Kidney epithelial cell (primary cell): ENCODE data around the gene QPCT. TPM values are rescaled to one million over a fixed set of nuclear protein-coding genes. Genes with fewer than 3 reads are reported as not detected.

ENCODE experiments used
- DNase-seq: peaks from one replicate; pipeline ENCODE4 v3.0.0-alpha.2; 2010; ENCODE audit warnings: low read depth
- H3K27me3 ChIP-seq: 2 replicates; pipeline ENCODE4 v1.6.0; 2011; ENCODE audit warnings: low read length; ENCODE audit not compliant: control insufficient read depth, insufficient read depth
- H3K36me3 ChIP-seq: 2 replicates; pipeline ENCODE4 v1.5.1; 2011; ENCODE audit warnings: low read length; ENCODE audit not compliant: control insufficient read depth, insufficient read depth
- H3K4me3 ChIP-seq: 2 replicates; pipeline ENCODE4 v1.5.1; 2011; ENCODE audit warnings: low read depth, mild to moderate bottlenecking, control low read depth, low read length
- CTCF ChIP-seq: IDR thresholded peaks from 2 replicates; pipeline ENCODE4 v1.5.1; 2011; ENCODE audit warnings: mild to moderate bottlenecking, moderate library complexity, low read length, control low read depth, inconsistent platforms; ENCODE audit not compliant: insufficient read depth, poor library complexity, severe bottlenecking
- total RNA-seq: library from RNA; depleted of rRNA; stranded (reverse); fragments of >200 nt; gene quantifications from 2 replicates; pipeline ENCODE4 v1.2.3, GENCODE V29; 2015

The QPCT gene
- total RNA-seq, 1 donor from 2014 or later: 35.4 TPM

DNA sequence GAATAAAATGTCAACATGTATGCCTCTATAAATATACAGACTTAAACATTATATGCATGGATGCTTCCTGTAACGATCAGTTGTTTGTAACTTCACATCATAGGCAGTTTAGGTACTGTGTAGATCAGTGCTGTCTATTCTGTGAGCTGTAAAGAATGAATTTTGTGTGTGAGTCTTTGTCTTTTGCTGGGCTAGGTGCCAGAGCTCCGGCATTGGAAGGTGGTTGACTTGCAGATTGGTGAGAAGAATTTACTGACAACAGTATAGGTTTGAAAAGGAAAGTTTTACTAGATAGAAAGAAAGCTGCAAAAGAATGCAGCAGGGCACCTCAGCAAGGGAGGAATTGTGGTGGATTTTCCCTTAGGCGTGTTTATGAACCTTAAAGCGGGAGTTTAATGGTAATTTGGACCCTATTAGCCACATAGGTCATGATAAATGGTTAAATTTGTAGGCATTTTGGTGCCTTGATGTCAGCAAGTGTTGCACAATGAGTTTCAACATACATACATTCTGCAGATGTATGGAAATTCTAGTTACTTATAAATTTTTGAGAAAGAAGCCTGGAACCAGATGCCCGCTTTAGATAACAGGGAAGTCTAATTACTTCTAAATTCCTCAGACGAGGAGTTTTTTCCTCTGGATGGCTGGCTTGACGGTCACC lies 6.7 kb upstream of the QPCT start:
- Histone ChIP-seq H3K36me3 (no peaks in the 10 kb centered on the region), H3K27me3 (no peaks in the 10 kb centered on the region), H3K4me3 (no peak overlapping the region)
- DNase-seq: no peak
- no peak for TF ChIP-seq CTCF

GRCh38 chr2:37338933-37339332 lies 5.5 kb upstream of the QPCT start:
- no peaks in the 10 kb centered on the region for H3K27me3 ChIP-seq
- TF ChIP-seq CTCF: no peak
- no peaks in the 10 kb centered on the region for H3K36me3 ChIP-seq
- DNase-seq: no peak
- H3K4me3 ChIP-seq: no peak overlapping the region

DNA sequence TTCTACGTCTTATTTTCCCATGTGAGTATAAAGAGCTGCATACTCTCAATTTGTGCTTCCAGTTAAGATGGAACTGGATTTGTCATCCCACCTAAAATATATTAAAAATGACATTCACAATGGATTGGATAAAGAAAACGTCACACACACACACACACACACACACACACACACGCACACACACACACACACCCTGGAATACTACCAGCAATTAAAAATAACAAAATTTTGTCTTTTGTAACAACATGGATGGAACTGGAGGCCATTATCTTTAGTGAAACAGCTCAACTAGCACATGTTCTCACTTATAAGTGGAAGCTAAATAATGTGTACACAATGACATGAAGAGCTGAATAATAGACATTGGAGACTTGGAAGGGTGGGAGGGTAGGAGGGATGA lies 3.8 kb upstream of the QPCT start:
- TF ChIP-seq CTCF: no peak
- no peak overlapping the region for H3K4me3 ChIP-seq
- H3K36me3 ChIP-seq: no peaks in the 10 kb centered on the region
- DNase-seq: no peak
- no peaks in the 10 kb centered on the region for H3K27me3 ChIP-seq

- no peak overlapping the region for H3K4me3 ChIP-seq
- H3K36me3 ChIP-seq: no peaks in the 10 kb centered on the region
- no peak for DNase-seq
- TF ChIP-seq CTCF: no peak
- no peaks in the 10 kb centered on the region for H3K27me3 ChIP-seq
These were observed 1.7 kb upstream of the QPCT start for GRCh38 chr2:37342591-37343220.

- no peak for DNase-seq
- TF ChIP-seq CTCF: peak; percentile 48
- Histone ChIP-seq H3K4me3 (peak overlapping the region; percentile 47), H3K36me3 (no peaks in the 10 kb centered on the region), H3K27me3 (no peaks in the 10 kb centered on the region)
These were observed 644 bp upstream of the QPCT start for GRCh38 chr2:37343537-37344434.
